ENCODE data around the gene CLDN22. TPM values are rescaled to one million over a fixed set of nuclear protein-coding genes. Genes with fewer than 3 reads are reported as not detected.

CLDN22 gene
- polyA plus RNA-seq, 2 of the 4 experiments (the other 2 are of a cell fraction) = not detected

DNA sequence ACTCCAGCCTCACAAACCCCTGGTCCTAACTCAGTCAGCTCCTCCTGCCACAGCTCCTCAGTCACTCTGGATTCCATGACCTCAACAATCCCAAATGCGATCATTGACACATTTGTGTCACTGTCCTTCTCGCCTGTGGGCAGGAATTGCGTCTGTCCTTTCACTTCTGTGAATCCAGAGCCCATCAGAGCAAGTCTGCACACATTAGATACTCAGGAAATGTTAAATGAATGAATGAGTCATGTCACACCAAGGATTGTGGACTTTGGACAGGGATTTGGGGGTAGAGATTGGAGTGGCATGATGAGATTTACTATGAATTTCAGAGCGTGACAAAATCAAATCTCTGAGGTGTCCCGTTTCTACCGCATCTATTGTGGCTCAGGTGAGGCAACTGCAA, 13.9 kb upstream of the CLDN22 start (continued):
- TF ChIP-seq, protein P1, sequence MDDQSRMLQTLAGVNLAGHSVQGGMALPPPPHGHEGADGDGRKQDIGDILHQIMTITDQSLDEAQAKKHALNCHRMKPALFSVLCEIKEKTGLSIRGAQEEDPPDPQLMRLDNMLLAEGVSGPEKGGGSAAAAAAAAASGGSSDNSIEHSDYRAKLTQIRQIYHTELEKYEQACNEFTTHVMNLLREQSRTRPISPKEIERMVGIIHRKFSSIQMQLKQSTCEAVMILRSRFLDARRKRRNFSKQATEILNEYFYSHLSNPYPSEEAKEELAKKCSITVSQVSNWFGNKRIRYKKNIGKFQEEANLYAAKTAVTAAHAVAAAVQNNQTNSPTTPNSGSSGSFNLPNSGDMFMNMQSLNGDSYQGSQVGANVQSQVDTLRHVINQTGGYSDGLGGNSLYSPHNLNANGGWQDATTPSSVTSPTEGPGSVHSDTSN (IDR thresholded peaks at IDR 0.05) = no peak
- TF ChIP-seq FOXS1 (CRISPR knock-in tag; IDR thresholded peaks at IDR 0.05) (no peak), RAD21 (conservative IDR thresholded peaks at IDR 0.05 in 1 of 2, IDR thresholded peaks at IDR 0.05 in 1 of 2) (no peak), POLR2AphosphoS2 (conservative IDR thresholded peaks at IDR 0.05; ENCODE audit: low read length) (no peak), SMC3 (IDR thresholded peaks at IDR 0.05) (no peak), CHD4 (IDR thresholded peaks at IDR 0.05; ENCODE audit: borderline replicate concordance) (no peak), SREBF2 (IDR thresholded peaks at IDR 0.05) (no peak), MAZ (IDR thresholded peaks at IDR 0.05; ENCODE audit: borderline replicate concordance, low read depth, low read length) (no peak), MYC (IDR thresholded peaks at IDR 0.05; ENCODE audit: borderline replicate concordance, low read length) (no peak), MAFK (IDR thresholded peaks at IDR 0.05; ENCODE audit: partially characterized antibody) (no peak), HOXB5 (CRISPR knock-in tag; IDR thresholded peaks at IDR 0.05) (no peak), ZFP36 (IDR thresholded peaks at IDR 0.05; ENCODE audit: borderline replicate concordance, partially characterized antibody) (no peak), FOSB (CRISPR knock-in tag; IDR thresholded peaks at IDR 0.05) (no peak), NFE2L2 (conservative IDR thresholded peaks at IDR 0.05; ENCODE audit: low read length) (no peak), CHD2 (IDR thresholded peaks at IDR 0.05; ENCODE audit: low read length, partially characterized antibody) (no peak), FOSL2 (IDR thresholded peaks at IDR 0.05) (no peak), FOSL2 (CRISPR knock-in tag; IDR thresholded peaks at IDR 0.05) (peak; percentile 79)
- TF ChIP-seq, protein P2, sequence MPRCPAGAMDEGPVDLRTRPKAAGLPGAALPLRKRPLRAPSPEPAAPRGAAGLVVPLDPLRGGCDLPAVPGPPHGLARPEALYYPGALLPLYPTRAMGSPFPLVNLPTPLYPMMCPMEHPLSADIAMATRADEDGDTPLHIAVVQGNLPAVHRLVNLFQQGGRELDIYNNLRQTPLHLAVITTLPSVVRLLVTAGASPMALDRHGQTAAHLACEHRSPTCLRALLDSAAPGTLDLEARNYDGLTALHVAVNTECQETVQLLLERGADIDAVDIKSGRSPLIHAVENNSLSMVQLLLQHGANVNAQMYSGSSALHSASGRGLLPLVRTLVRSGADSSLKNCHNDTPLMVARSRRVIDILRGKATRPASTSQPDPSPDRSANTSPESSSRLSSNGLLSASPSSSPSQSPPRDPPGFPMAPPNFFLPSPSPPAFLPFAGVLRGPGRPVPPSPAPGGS (IDR thresholded peaks at IDR 0.05) = no peak
- TF ChIP-seq, protein P3, sequence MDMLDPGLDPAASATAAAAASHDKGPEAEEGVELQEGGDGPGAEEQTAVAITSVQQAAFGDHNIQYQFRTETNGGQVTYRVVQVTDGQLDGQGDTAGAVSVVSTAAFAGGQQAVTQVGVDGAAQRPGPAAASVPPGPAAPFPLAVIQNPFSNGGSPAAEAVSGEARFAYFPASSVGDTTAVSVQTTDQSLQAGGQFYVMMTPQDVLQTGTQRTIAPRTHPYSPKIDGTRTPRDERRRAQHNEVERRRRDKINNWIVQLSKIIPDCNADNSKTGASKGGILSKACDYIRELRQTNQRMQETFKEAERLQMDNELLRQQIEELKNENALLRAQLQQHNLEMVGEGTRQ (IDR thresholded peaks at IDR 0.05) = no peak
- TF ChIP-seq, protein P4, sequence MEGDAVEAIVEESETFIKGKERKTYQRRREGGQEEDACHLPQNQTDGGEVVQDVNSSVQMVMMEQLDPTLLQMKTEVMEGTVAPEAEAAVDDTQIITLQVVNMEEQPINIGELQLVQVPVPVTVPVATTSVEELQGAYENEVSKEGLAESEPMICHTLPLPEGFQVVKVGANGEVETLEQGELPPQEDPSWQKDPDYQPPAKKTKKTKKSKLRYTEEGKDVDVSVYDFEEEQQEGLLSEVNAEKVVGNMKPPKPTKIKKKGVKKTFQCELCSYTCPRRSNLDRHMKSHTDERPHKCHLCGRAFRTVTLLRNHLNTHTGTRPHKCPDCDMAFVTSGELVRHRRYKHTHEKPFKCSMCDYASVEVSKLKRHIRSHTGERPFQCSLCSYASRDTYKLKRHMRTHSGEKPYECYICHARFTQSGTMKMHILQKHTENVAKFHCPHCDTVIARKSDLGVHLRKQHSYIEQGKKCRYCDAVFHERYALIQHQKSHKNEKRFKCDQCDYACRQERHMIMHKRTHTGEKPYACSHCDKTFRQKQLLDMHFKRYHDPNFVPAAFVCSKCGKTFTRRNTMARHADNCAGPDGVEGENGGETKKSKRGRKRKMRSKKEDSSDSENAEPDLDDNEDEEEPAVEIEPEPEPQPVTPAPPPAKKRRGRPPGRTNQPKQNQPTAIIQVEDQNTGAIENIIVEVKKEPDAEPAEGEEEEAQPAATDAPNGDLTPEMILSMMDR (IDR thresholded peaks at IDR 0.05) = no peak
- TF ChIP-seq, protein P5, sequence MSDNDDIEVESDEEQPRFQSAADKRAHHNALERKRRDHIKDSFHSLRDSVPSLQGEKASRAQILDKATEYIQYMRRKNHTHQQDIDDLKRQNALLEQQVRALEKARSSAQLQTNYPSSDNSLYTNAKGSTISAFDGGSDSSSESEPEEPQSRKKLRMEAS (IDR thresholded peaks at IDR 0.05) = no peak
- TF ChIP-seq, protein P6, sequence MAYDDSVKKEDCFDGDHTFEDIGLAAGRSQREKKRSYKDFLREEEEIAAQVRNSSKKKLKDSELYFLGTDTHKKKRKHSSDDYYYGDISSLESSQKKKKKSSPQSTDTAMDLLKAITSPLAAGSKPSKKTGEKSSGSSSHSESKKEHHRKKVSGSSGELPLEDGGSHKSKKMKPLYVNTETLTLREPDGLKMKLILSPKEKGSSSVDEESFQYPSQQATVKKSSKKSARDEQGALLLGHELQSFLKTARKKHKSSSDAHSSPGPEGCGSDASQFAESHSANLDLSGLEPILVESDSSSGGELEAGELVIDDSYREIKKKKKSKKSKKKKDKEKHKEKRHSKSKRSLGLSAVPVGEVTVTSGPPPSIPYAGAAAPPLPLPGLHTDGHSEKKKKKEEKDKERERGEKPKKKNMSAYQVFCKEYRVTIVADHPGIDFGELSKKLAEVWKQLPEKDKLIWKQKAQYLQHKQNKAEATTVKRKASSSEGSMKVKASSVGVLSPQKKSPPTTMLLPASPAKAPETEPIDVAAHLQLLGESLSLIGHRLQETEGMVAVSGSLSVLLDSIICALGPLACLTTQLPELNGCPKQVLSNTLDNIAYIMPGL (CRISPR knock-in tag; IDR thresholded peaks at IDR 0.05; ENCODE audit: borderline replicate concordance) = no peak
- TF ChIP-seq, protein P7, sequence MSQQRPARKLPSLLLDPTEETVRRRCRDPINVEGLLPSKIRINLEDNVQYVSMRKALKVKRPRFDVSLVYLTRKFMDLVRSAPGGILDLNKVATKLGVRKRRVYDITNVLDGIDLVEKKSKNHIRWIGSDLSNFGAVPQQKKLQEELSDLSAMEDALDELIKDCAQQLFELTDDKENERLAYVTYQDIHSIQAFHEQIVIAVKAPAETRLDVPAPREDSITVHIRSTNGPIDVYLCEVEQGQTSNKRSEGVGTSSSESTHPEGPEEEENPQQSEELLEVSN (IDR thresholded peaks at IDR 0.05; ENCODE audit: borderline replicate concordance, low read depth) = no peak
